ENCODE results near the gene UBE4A. TPM values are rescaled to one million over a fixed set of nuclear protein-coding genes. Genes with fewer than 3 reads are reported as not detected.

The UBE4A gene
- total RNA-seq, 1 donor from 2014 or later = 32.0 TPM

GRCh38 chr11:118406599-118407166 is 47.3 kb downstream of the UBE4A start:
- Mint-ChIP-seq H3K36me3 (ENCODE audit: low read depth, unreplicated experiment) (peaks cover 13% of the 10 kb centered on the region), H3K27me3 (ENCODE audit: unreplicated experiment) (peaks cover 8% of the 10 kb centered on the region), H3K4me1 (ENCODE audit: unreplicated experiment) (peaks cover 16% of the 10 kb centered on the region), H3K9me3 (ENCODE audit: unreplicated experiment) (no peaks in the 10 kb centered on the region), H3K4me3 (ENCODE audit: unreplicated experiment) (no peak overlapping the region), H3K27ac (ENCODE audit: unreplicated experiment) (no peak overlapping the region)
- no peak for DNase-seq (ENCODE audit: low spot score)
- no peak for TF ChIP-seq CTCF (IDR thresholded peaks at IDR 0.05; ENCODE audit: unreplicated experiment)

- H3K4me3 Mint-ChIP-seq (ENCODE audit: unreplicated experiment) = no peak overlapping the region
- peaks cover 7% of the 10 kb centered on the region for H3K36me3 Mint-ChIP-seq (ENCODE audit: low read depth, unreplicated experiment)
- no peak for DNase-seq (ENCODE audit: low spot score)
- no peaks in the 10 kb centered on the region for H3K4me1 Mint-ChIP-seq (ENCODE audit: unreplicated experiment)
- H3K27ac Mint-ChIP-seq (ENCODE audit: unreplicated experiment) = no peak overlapping the region
- TF ChIP-seq CTCF (IDR thresholded peaks at IDR 0.05; ENCODE audit: unreplicated experiment) = no peak
- H3K9me3 Mint-ChIP-seq (ENCODE audit: unreplicated experiment) = no peaks in the 10 kb centered on the region
- peaks cover 2% of the 10 kb centered on the region for H3K27me3 Mint-ChIP-seq (ENCODE audit: unreplicated experiment)
Measured at GRCh38 chr11:118410055-118410745, 50.8 kb downstream of the UBE4A start.

GRCh38 chr11:118411530-118411929 is 52.1 kb downstream of the UBE4A start:
- H3K4me3 Mint-ChIP-seq (ENCODE audit: unreplicated experiment) = no peak overlapping the region
- no peak overlapping the region for H3K27ac Mint-ChIP-seq (ENCODE audit: unreplicated experiment)
- no peaks in the 10 kb centered on the region for H3K9me3 Mint-ChIP-seq (ENCODE audit: unreplicated experiment)
- no peak for DNase-seq (ENCODE audit: low spot score)
- peaks cover 2% of the 10 kb centered on the region for H3K27me3 Mint-ChIP-seq (ENCODE audit: unreplicated experiment)
- TF ChIP-seq CTCF (IDR thresholded peaks at IDR 0.05; ENCODE audit: unreplicated experiment) = no peak
- H3K4me1 Mint-ChIP-seq (ENCODE audit: unreplicated experiment) = no peaks in the 10 kb centered on the region
- H3K36me3 Mint-ChIP-seq (ENCODE audit: low read depth, unreplicated experiment) = peaks cover 4% of the 10 kb centered on the region

GRCh38 chr11:118412921-118413320 is 53.5 kb downstream of the UBE4A start:
- TF ChIP-seq CTCF (IDR thresholded peaks at IDR 0.05; ENCODE audit: unreplicated experiment) = no peak
- H3K4me3 Mint-ChIP-seq (ENCODE audit: unreplicated experiment) = no peak overlapping the region
- H3K27ac Mint-ChIP-seq (ENCODE audit: unreplicated experiment) = no peak overlapping the region
- no peak for DNase-seq (ENCODE audit: low spot score)
- H3K4me1 Mint-ChIP-seq (ENCODE audit: unreplicated experiment) = no peaks in the 10 kb centered on the region
- peaks cover 2% of the 10 kb centered on the region for H3K27me3 Mint-ChIP-seq (ENCODE audit: unreplicated experiment)
- peaks cover 4% of the 10 kb centered on the region for H3K36me3 Mint-ChIP-seq (ENCODE audit: low read depth, unreplicated experiment)
- H3K9me3 Mint-ChIP-seq (ENCODE audit: unreplicated experiment) = no peaks in the 10 kb centered on the region

- DNase-seq (ENCODE audit: low spot score) = no peak
- Mint-ChIP-seq H3K27me3 (ENCODE audit: unreplicated experiment) (peaks cover 2% of the 10 kb centered on the region), H3K4me3 (ENCODE audit: unreplicated experiment) (no peak overlapping the region), H3K4me1 (ENCODE audit: unreplicated experiment) (no peaks in the 10 kb centered on the region), H3K27ac (ENCODE audit: unreplicated experiment) (no peak overlapping the region), H3K36me3 (ENCODE audit: low read depth, unreplicated experiment) (no peaks in the 10 kb centered on the region), H3K9me3 (ENCODE audit: unreplicated experiment) (no peaks in the 10 kb centered on the region)
- TF ChIP-seq CTCF (IDR thresholded peaks at IDR 0.05; ENCODE audit: unreplicated experiment) = no peak
Measured at GRCh38 chr11:118415062-118415738, 55.8 kb downstream of the UBE4A start.

All from endothelial cell (in vitro differentiated cells).